Measurements from ENCODE around the gene CALCA. TPM values are rescaled to one million over a fixed set of nuclear protein-coding genes. Genes with fewer than 3 reads are reported as not detected.

Gene CALCA
- total and polyA plus RNA-seq, 2 experiments from 2014 or later: 1.3 TPM; not detected in 1

DNA sequence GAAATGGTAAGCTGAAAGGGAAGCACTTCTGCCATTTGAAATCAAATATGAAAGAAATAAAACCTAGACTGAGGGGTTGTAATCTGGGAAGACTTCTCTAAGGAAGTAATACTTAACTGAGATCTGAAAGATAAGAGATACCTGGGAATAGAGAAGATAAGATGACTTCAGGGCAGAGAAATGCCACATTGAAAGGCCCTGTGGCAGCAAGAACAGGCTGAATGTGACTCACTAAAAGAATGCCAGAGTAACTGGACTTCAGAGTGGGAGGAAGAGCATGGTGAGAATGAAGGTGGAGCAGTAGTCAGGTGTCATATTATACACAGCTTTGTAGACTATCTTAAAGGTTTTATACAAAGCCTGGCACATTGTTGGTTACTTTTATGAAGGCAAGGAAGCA, 17.6 kb downstream of the CALCA start:
- Histone ChIP-seq H3F3A (ENCODE audit: insufficient read depth) (no peaks in the 10 kb centered on the region), H3K27me3 (replicated peaks; ENCODE audit: insufficient read depth) (peaks cover 5% of the 10 kb centered on the region; the same call in 1 of the 2 replicates), H3K36me3 (ENCODE audit: low read depth) (no peaks in the 10 kb centered on the region), H3K9ac (no peak overlapping the region), H4K20me1 (ENCODE audit: insufficient read depth) (no peaks in the 10 kb centered on the region), H3K4me2 (ENCODE audit: unreplicated experiment) (no peak overlapping the region), H2AFZ (no peak overlapping the region), H3K27ac (no peak overlapping the region), H3K9me3 (ENCODE audit: low read depth) (no peaks in the 10 kb centered on the region), H3K4me3 (no peak overlapping the region), H3K4me1 (ENCODE audit: insufficient read depth) (no peaks in the 10 kb centered on the region), H3K79me2 (ENCODE audit: insufficient read depth) (no peaks in the 10 kb centered on the region), H3K9me2 (ENCODE audit: insufficient read depth) (no peaks in the 10 kb centered on the region)
- no peak for DNase-seq
- TF ChIP-seq EZH2phosphoT487 (IDR thresholded peaks at IDR 0.05; ENCODE audit: insufficient read depth, low read depth) (no peak), EZH2 (IDR thresholded peaks at IDR 0.05; ENCODE audit: insufficient read depth, poor library complexity, severe bottlenecking) (no peak)
- in situ Hi-C loops (cut with MboI): no loop called here

DNA sequence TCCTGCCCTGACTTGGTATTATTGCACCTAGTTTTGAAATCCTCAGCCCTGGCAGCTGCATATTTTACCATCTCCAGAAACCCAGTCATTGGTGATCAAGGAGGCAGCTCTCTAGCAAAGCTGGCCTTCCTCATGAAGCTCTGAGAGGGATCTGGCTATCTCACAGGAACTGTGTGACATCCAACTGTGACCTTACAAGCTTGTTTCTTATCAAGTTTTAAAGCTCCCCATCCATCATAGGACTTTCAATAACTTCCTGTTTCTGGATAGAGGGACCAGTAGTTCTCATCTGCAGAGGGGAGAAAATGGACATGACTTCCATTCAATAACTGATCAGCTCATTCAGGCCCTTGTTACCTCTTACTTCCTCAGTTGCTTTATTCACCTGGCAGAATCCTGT, 18.2 kb downstream of the CALCA start:
- DNase-seq: no peak
- Histone ChIP-seq H3K4me3 (no peak overlapping the region), H4K20me1 (ENCODE audit: insufficient read depth) (no peaks in the 10 kb centered on the region), H3F3A (ENCODE audit: insufficient read depth) (no peaks in the 10 kb centered on the region), H3K79me2 (ENCODE audit: insufficient read depth) (no peaks in the 10 kb centered on the region), H3K27me3 (replicated peaks; ENCODE audit: insufficient read depth) (peaks cover 5% of the 10 kb centered on the region; the same call in 1 of the 2 replicates), H3K9ac (no peak overlapping the region), H3K36me3 (ENCODE audit: low read depth) (no peaks in the 10 kb centered on the region), H3K4me1 (ENCODE audit: insufficient read depth) (no peaks in the 10 kb centered on the region), H3K9me3 (ENCODE audit: low read depth) (no peaks in the 10 kb centered on the region), H3K27ac (no peak overlapping the region), H3K9me2 (ENCODE audit: insufficient read depth) (no peaks in the 10 kb centered on the region), H2AFZ (no peak overlapping the region), H3K4me2 (ENCODE audit: unreplicated experiment) (no peak overlapping the region)
- in situ Hi-C loops (cut with MboI): no loop called here
- no peak for TF ChIP-seq EZH2 (IDR thresholded peaks at IDR 0.05; ENCODE audit: insufficient read depth, poor library complexity, severe bottlenecking)
- TF ChIP-seq EZH2phosphoT487 (IDR thresholded peaks at IDR 0.05; ENCODE audit: insufficient read depth, low read depth): no peak

DNA sequence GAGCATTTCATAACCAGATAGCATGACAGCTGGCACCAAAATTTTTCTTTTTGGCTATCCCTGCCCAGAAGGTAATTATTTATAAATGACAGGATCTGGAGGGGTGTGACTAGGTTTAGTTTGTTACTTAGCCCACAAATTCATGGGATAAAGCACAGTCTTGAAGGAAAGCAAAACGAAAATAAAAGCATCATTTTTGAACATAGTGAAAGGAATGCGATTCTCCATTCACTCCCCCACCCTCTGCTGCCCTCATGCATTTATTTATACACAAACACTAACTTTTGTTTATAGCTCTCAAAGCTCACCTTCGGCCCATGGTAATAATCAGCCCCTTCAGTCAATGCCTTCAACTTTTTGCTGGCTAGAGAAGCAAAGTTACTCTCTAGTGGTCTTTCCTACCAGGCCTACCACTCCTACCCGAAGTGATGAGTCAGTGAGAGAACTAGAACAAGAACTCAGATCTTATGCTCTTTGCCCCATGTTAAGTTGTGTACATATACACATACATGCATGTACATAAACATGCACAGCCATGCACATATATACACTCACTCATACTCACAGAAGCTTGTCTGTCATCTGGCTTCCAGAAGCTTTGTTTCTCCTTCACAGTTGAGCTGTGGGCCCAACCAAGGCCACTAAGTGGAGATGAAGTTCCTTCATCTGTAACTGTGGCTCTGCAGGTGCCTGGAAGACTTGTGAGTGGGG, 22.6 kb downstream of the CALCA start:
- WGBS, 2 experiments (ENCODE audit: low coverage in 1 of 2, low lambda C conversion rate in 2 of 2, missing lambda C conversion rate in 2 of 2): 10 to 19% methylated on average over 4 of the region's 4 CpGs

DNA sequence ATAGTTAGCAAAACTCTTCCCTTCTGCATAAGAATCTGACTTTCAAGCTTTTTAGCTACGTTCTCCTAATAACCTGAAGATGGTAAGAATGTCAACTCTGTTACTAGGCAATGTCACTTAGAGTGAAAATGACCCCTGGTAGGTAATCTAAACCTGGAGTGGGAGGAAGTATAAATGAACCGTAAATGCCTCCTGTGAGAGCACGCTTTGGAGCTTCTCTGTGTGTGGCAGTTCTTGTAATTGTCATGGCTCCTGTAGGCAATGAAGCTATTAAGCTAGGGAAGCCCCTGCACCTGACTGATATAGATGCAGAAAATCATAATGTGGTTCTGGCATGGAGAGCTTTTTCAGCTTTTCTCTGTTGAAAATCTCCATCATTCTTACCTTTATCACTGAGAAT, 29.4 kb downstream of the CALCA start:
- H3K4me1 ChIP-seq (ENCODE audit: insufficient read depth): no peaks in the 10 kb centered on the region
- H3K4me3 ChIP-seq: no peak overlapping the region
- no peaks in the 10 kb centered on the region for H3K9me2 ChIP-seq (ENCODE audit: insufficient read depth)
- H3K27me3 ChIP-seq (replicated peaks; ENCODE audit: insufficient read depth): peaks cover 9% of the 10 kb centered on the region; the same call in 1 of the 2 replicates
- WGBS, 2 experiments (ENCODE audit: low coverage in 1 of 2, low lambda C conversion rate in 2 of 2, missing lambda C conversion rate in 2 of 2): 49 to 50% methylated on average over 3 of the region's 3 CpGs
- H3K9ac ChIP-seq: no peak overlapping the region
- H3K79me2 ChIP-seq (ENCODE audit: insufficient read depth): no peaks in the 10 kb centered on the region
- H3K9me3 ChIP-seq (ENCODE audit: low read depth): no peaks in the 10 kb centered on the region
- no peak overlapping the region for H3K27ac ChIP-seq
- no peak overlapping the region for H2AFZ ChIP-seq
- H3K4me2 ChIP-seq (ENCODE audit: unreplicated experiment): no peak overlapping the region
- DNase-seq: no peak
- in situ Hi-C loops (cut with MboI): no loop called here
- TF ChIP-seq EZH2phosphoT487 (IDR thresholded peaks at IDR 0.05; ENCODE audit: insufficient read depth, low read depth) (no peak), EZH2 (IDR thresholded peaks at IDR 0.05; ENCODE audit: insufficient read depth, poor library complexity, severe bottlenecking) (no peak)
- no peaks in the 10 kb centered on the region for H3F3A ChIP-seq (ENCODE audit: insufficient read depth)
- H3K36me3 ChIP-seq (ENCODE audit: low read depth): no peaks in the 10 kb centered on the region
- H4K20me1 ChIP-seq (ENCODE audit: insufficient read depth): no peaks in the 10 kb centered on the region

More for the DNA sequence above, 22.6 kb downstream of the CALCA start:
- Histone ChIP-seq H3K79me2 (ENCODE audit: insufficient read depth) (no peaks in the 10 kb centered on the region), H3K4me2 (ENCODE audit: unreplicated experiment) (no peak overlapping the region), H3F3A (ENCODE audit: insufficient read depth) (no peaks in the 10 kb centered on the region), H3K9me3 (ENCODE audit: low read depth) (no peaks in the 10 kb centered on the region), H3K4me1 (ENCODE audit: insufficient read depth) (no peaks in the 10 kb centered on the region), H4K20me1 (ENCODE audit: insufficient read depth) (no peaks in the 10 kb centered on the region), H3K4me3 (no peak overlapping the region), H3K36me3 (ENCODE audit: low read depth) (no peaks in the 10 kb centered on the region), H3K27ac (no peak overlapping the region), H3K9me2 (ENCODE audit: insufficient read depth) (no peaks in the 10 kb centered on the region), H3K27me3 (replicated peaks; ENCODE audit: insufficient read depth) (no peaks in the 10 kb centered on the region; the same call in 1 of the 2 replicates), H2AFZ (no peak overlapping the region), H3K9ac (no peak overlapping the region)
- DNase-seq: no peak
- in situ Hi-C loops (cut with MboI): no loop called here
- TF ChIP-seq EZH2phosphoT487 (IDR thresholded peaks at IDR 0.05; ENCODE audit: insufficient read depth, low read depth) (no peak), EZH2 (IDR thresholded peaks at IDR 0.05; ENCODE audit: insufficient read depth, poor library complexity, severe bottlenecking) (no peak)

DNA sequence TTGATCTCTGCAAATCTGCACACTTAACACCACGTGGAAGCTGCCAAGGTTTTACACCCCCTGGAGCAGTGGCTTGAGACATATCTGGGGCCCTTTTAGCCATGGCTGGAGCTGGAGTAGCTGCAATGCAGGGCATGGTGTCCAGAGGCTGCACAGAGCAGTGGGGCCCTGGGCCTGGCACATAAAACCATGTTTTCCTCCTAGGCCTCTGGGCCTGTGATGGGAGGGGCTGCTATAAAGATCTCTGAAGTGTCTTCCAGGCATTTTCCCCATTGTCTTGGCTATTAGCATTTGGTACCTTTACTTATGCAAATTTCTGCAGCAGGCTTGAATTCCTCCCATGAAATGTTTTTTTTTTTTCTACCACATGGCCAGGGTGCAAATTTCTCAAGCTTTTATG, 33.2 kb downstream of the CALCA start:
- H3K4me2 ChIP-seq (ENCODE audit: unreplicated experiment): no peak overlapping the region
- peaks cover 9% of the 10 kb centered on the region; the same call in 1 of the 2 replicates for H3K27me3 ChIP-seq (replicated peaks; ENCODE audit: insufficient read depth)
- no peak for DNase-seq
- in situ Hi-C loops (cut with MboI): no loop called here
- TF ChIP-seq EZH2 (IDR thresholded peaks at IDR 0.05; ENCODE audit: insufficient read depth, poor library complexity, severe bottlenecking): no peak
- H3K9ac ChIP-seq: no peak overlapping the region
- no peaks in the 10 kb centered on the region for H3K36me3 ChIP-seq (ENCODE audit: low read depth)
- H2AFZ ChIP-seq: no peak overlapping the region
- no peaks in the 10 kb centered on the region for H3F3A ChIP-seq (ENCODE audit: insufficient read depth)
- no peak overlapping the region for H3K27ac ChIP-seq
- WGBS, 2 experiments (ENCODE audit: low coverage in 1 of 2, low lambda C conversion rate in 2 of 2, missing lambda C conversion rate in 2 of 2): 0 to 5% methylated on average over 1 of the region's 1 CpG
- no peaks in the 10 kb centered on the region for H3K4me1 ChIP-seq (ENCODE audit: insufficient read depth)
- no peak overlapping the region for H3K4me3 ChIP-seq
- H3K9me2 ChIP-seq (ENCODE audit: insufficient read depth): no peaks in the 10 kb centered on the region
- H3K9me3 ChIP-seq (ENCODE audit: low read depth): no peaks in the 10 kb centered on the region
- H4K20me1 ChIP-seq (ENCODE audit: insufficient read depth): no peaks in the 10 kb centered on the region
- no peaks in the 10 kb centered on the region for H3K79me2 ChIP-seq (ENCODE audit: insufficient read depth)

Measured in GM23248 (cell line).